LNCaP clone FGC (cell line): ENCODE data around the gene MANBA.
"Not testable (repeated sequence)": the region's sequence is repeated elsewhere in the genome, so short reads cannot be mapped to it uniquely, and the experiment has no call there.

ENCODE experiments used
- DNase-seq: peaks from one replicate; pipeline ENCODE4 v3.0.0-alpha.2; 2011; ENCODE audit warnings: low read depth
- H3K4me3 ChIP-seq: 2 replicates; pipeline ENCODE4 v1.5.1; 2011; ENCODE audit warnings: mild to moderate bottlenecking, low read depth, low read length, control low read depth
- TF ChIP-seq, protein P1 (sequence below): IDR thresholded peaks from 2 replicates; pipeline ENCODE4 v1.5.1; 2012; ENCODE audit warnings: mild to moderate bottlenecking; ENCODE audit not compliant: control insufficient read depth, insufficient read depth; ENCODE audit errors: extremely low read depth

MANBA gene

DNA sequence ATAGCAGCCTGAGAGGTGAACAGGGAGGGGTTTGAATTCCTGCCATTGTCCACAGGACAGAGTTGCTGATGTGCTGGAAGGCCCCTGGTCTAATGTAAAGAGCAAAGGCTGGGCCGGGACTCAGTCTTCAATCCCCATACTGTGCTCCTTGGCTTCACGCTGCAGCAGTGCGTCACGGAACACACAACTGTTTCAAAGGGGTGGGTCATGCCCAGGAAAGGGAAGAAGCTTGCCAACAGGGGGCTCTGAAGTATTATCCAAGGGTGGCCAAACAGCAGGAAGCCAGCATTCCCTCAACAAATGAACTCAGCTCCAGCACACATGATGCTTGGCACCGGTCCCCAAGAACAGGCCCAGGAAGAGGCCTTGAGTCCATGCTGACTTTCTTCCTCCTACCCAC, 137.1 kb downstream of the MANBA start:
- H3K4me3 ChIP-seq, result no peak overlapping the region
- TF ChIP-seq, protein P1, sequence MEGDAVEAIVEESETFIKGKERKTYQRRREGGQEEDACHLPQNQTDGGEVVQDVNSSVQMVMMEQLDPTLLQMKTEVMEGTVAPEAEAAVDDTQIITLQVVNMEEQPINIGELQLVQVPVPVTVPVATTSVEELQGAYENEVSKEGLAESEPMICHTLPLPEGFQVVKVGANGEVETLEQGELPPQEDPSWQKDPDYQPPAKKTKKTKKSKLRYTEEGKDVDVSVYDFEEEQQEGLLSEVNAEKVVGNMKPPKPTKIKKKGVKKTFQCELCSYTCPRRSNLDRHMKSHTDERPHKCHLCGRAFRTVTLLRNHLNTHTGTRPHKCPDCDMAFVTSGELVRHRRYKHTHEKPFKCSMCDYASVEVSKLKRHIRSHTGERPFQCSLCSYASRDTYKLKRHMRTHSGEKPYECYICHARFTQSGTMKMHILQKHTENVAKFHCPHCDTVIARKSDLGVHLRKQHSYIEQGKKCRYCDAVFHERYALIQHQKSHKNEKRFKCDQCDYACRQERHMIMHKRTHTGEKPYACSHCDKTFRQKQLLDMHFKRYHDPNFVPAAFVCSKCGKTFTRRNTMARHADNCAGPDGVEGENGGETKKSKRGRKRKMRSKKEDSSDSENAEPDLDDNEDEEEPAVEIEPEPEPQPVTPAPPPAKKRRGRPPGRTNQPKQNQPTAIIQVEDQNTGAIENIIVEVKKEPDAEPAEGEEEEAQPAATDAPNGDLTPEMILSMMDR, result no peak
- DNase-seq, result no peak

DNA sequence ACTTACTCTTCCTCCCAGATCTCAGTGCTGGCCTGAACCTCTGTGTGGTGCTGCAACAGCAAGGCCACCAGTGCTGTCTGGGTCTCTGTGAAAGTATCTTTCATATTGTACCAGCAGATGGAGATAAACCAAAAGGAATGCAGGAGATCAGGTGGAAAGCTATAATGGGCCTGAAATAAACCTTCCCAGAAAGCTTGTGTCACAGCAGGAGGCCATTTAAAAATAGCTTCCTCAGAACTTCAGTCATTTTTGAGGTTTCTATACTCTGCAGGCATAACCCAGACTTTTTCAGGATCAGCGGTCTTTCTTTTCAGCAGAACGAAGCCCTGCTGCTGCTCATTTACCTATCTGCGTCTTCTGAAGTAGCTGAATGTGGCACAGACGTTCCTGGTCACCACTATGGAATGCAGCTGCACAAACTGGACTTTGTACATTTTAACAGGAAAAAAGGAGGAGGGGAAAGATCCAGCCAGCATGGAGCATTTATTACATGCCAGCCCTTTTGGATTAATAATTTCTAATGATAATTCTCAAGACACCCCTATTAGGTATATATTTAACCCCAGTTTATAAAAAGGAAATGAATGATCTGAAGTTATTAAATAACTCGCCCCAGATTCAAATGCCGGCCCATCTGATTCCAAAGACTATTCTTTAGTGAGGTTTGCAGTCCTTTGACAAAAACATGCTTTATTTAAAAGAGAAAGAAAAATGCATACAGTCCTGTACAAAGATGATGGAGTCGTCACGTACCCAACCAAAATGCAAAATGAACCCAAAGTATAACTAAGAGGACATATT, 139.9 kb downstream of the MANBA start:
- DNase-seq, result peak; percentile 55
- H3K4me3 ChIP-seq, result no peak overlapping the region
- TF ChIP-seq, protein P1, result peak; percentile 74

DNA sequence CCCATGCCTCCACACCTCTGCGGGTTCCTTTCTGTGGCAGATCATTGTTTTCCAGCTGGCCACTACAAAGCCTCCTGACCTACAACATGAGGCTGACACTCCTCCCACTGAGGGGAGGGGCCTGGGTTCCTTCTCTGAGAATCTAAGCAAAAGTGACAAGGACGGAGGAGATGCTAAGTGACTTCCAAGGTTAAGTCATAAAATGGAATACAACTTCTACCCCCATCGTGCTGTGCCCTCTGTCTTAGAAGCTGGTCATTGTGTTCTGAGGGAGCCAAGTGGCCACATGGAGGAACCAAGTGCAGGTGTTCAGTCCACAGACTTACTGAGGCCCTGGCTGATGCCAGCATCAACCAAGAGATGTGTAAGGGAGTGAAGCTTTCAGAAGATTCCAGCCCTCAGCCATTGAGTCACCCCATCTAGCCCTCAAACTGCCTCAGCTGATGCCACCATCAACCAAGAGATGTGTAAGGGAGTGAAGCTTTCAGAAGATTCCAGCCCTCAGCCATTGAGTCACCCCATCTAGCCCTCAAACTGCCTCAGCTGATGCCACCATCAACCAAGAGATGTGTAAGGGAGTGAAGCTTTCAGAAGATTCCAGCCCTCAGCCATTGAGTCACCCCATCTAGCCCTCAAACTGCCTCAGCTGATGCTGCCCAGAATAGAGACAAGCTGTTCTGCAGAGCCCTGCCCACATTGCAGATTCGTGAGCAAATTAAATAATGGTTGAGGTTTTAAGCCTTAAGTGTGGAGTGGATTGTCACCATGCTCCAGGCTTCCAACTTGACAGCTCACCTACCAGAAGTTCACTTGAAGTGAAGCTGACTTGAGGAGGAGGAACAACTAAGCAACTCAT, 140.8 kb downstream of the MANBA start:
- DNase-seq, H3K4me3 ChIP-seq: not testable (repeated sequence)

DNA sequence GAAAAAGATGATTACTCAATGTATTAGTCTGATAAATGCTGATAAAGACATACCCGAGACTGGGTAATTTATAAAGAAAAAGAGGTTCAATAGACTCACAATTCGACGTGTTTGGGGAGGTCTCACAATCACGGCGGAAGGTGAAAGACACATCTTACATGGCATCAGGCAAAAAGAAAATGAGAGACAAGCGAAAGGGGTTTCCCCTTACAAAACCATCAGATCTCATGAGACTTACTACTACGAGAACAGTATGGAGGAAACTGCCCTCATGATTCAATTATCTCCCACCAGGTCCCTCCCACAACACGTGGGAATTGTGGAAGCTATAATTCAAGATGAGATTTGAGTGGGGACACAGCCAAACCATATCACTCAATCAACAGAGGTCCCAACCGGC, 141.7 kb downstream of the MANBA start:
- not testable (repeated sequence) for H3K4me3 ChIP-seq, DNase-seq

DNA sequence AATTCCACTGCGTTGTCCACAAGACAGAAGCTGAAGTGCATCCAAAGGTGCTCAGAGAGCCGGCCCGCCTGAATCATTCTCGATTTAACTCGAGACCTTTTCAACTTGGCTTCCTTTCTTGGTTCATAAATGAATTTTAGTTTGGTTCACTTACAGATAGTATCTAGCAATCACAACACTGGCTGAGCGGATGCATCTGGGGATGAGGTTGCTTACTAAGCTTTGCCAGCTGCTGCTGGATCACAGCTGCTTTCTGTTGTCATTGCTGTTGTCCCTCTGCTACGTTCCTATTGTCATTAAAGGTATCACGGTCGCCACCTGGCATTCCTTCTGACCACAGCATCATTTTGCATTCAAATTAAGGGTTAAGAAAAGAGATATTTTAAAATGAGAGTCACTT, 144.1 kb downstream of the MANBA start:
- no peak for DNase-seq
- no peak overlapping the region for H3K4me3 ChIP-seq
- TF ChIP-seq, protein P1, result no peak

DNA sequence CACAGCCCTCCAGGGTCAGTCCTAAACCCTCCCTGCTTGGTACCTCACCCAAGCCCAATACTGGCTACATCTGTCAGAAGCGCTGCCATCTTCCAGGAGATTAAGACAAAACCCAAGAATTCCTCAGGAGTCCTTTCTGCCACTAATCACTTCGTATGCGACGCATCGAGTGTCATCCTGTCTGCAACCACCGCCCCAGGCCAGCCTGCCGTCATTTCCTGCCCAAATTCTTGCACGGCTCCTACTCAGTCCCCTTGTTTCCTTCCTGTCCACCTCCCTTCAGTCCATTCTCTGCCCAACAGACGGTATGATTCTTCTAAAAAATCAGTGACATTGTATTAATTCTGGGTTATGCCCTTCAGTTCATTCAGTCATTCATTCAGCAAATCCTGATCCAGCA, 146.0 kb downstream of the MANBA start:
- DNase-seq, result no peak
- no peak overlapping the region for H3K4me3 ChIP-seq

DNA sequence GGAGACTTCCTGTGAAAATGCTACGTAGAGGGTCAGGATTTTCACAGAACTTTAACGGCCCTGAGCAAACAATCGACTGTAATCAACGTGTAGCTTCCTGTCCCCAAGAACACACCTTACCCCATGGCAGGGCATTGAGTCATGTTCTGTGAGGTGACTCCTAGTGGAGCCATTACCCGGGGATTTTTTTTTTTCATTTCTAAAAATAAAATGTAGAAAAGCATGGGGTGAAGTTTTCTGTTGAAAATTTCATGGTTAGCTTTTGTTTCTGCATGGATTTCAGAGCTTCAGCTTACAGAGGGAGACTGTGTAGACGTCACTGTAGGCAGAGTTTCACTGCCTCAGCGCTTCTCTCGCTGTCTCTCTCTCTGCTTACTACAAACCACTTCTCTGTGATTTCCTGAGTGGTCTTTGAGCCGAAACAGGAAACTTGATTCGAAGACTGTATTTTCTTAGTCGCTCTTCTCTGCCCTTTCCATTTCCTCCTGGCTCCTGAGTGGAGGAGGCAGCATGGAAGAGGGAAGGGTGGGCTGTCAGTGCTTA, 147.9 kb downstream of the MANBA start:
- no peak overlapping the region for H3K4me3 ChIP-seq
- no peak for DNase-seq
- TF ChIP-seq, protein P1, result no peak

More for the DNA sequence above, 146.0 kb downstream of the MANBA start:
- TF ChIP-seq, protein P1, result no peak
